DMS153 treated with DMSO at 0.1 percent for 48 hours (cell line): ENCODE measurements around the gene SAMD15.
"Not testable (repeated sequence)": the region's sequence is repeated elsewhere in the genome, so short reads cannot be mapped to it uniquely, and the experiment has no call there.

Experiments used
- DNase-seq: peaks from one replicate; lab custom pipeline; 2025; ENCODE audit not compliant: unreplicated experiment; lab: John Stamatoyannopoulos, UW

The SAMD15 gene

GRCh38 chr14:77375973-77376770 lies 1.0 kb upstream of the SAMD15 start:
- no peak for DNase-seq

GRCh38 chr14:77377502-77377844 lies 294 bp downstream of the SAMD15 start:
- DNase-seq = no peak

- DNase-seq = no peak
These were observed 1.5 kb downstream of the SAMD15 start for GRCh38 chr14:77378701-77379100.

DNA sequence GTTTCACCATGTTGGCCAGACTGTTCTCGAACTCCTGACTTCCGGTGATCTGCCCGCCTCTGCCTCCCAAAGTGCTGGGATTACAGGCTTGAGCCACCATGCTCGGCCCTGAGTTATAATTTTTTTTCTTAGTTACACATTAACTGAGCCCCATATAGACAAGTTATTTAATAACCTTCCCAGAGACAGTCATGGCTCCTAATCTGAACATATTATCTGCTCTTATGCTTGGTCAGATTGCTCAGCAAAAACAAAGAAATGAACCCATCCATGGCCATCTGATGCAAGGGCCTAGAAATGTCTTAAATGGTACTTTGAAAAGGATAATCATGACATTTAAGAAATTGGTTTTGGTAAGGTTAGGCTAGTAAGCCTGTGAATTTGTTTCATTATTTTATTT lies 13.0 kb downstream of the SAMD15 start:
- DNase-seq = no peak

DNA sequence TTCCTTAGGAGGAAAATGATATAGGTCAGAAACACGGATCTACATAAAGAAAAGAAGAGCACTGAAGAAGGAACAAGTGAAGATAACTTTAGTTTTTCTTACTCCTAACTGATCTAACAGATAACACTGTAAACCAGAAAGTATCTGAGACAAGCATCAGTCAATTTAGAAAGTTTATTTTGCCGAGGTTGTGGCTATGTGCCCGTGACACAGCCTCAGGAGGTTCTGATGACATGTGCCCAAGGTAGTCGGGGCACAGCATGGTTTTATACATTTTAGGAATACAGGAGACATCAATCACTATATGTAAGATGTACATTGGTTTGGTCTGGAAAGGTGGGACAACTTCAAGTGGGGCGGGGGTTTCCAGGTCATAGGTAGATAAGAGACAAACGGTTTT lies 23.0 kb downstream of the SAMD15 start:
- DNase-seq = no peak

GRCh38 chr14:77403768-77404167 lies 26.6 kb downstream of the SAMD15 start:
- DNase-seq = no peak

- no peak for DNase-seq
These were observed 28.9 kb downstream of the SAMD15 start for GRCh38 chr14:77406086-77406485.

DNA sequence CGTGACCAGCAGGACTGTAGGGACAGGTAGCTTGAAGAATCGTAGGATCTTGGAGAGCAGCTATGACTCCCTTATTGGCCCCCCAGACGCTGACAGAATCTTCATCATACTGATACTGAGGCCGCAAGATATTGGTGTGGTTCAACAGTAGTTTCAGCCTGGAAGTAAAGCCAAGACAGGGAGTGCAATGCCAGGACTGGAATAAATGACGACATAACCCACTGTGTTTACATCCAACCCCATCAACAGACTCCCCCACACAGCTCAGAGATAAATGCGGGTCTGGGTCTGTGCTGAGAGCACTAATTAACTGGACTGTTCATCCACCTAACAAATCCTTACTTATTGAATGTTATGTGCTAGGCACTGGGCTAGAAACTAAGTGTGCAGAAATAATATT lies 29.5 kb downstream of the SAMD15 start:
- DNase-seq = no peak

DNA sequence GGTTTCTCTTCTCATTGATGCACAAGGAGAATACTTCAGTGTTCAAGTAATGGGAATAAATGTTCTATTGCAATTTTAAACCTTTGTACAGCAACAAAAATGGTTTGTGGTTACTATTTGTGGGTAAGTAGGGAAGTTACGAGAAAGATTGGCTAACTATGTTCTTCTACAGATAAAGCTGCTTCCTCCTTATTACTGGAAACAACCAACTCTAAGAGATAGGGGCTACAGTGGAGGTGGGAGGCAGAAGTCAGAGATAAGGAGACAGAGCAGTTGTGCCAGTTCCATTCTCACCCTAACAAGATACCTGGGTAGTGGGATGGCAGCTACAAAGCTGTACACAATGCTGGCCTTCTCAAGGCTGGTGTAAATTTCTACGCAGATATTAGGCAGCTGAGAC lies 30.0 kb downstream of the SAMD15 start:
- DNase-seq = no peak

- no peak for DNase-seq
These were observed 32.0 kb downstream of the SAMD15 start for GRCh38 chr14:77409131-77409533.

- not testable (repeated sequence) for DNase-seq
These were observed 38.3 kb downstream of the SAMD15 start for GRCh38 chr14:77415403-77416030.

DNA sequence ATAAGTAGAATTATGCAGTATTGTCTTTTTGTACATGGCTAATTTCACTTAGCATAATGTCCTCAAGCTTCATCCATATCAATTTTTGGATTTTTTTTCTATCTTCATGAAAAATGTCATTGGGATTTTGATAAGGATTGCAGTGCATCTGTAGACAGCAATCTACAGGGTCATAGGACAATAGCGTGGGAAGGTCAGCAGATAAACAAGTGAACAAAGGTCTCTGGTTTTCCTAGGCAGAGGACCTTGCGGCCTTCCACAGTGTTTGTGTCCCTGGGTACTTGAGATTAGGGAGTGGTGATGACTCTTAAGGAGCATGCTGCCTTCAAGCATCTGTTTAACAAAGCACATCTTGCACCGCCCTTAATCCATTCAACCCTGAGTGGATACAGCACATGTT lies 38.9 kb downstream of the SAMD15 start:
- not testable (repeated sequence) for DNase-seq

DNA sequence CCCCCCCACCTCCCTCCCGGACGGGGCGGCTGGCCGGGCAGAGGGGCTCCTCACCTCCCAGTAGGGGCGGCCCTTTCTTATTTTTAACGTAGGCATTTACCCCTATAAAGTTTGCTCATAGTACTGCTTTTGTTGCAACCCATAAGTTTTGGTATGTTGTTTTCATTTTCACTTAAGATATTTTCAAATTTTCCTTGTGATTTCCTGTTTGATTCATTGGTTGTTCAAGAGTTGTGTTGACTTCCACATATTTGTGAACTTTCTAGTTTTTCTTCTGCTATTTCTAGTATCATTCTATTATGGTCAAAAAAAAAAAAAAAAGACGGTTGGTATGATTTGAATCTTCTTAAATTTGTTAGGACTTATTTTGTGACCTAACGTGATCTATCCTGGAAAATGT lies 39.7 kb downstream of the SAMD15 start:
- no peak for DNase-seq

GRCh38 chr14:77421201-77421600 lies 44.0 kb downstream of the SAMD15 start:
- DNase-seq = no peak

- no peak for DNase-seq
These were observed 46.2 kb downstream of the SAMD15 start, which contains the start of gene NOXRED1 for GRCh38 chr14:77423423-77423822. Gene NOXRED1 (minus strand): TSS chr14:77423523. CDS start chr14:77422889, 634 bp downstream.

DNA sequence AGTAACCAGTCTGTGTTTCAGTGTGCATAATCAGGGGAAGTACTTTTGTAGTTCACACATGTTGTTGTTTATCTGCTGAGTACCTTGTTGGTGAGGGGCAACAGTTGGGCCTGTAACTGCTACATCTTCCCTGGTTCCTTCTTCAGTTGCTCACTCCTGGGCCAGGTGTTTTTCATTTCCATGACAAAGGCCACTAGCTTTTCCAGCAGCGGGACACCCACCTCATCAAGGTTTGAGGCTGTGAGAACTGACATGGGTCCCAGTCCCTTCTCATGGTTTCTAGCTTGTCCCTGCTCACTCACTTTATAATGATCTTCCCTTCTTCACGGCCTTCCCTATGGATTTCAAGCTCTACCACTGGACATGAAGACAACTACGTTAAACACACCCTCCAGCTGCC lies 47.7 kb downstream of the SAMD15 start:
- DNase-seq = no peak

GRCh38 chr14:77426396-77426795 lies 49.2 kb downstream of the SAMD15 start:
- no peak for DNase-seq

- no peak for DNase-seq
These were observed 58.9 kb downstream of the SAMD15 start for GRCh38 chr14:77436042-77436441.

GRCh38 chr14:77438596-77438995 lies 61.4 kb downstream of the SAMD15 start:
- DNase-seq = no peak

DNA sequence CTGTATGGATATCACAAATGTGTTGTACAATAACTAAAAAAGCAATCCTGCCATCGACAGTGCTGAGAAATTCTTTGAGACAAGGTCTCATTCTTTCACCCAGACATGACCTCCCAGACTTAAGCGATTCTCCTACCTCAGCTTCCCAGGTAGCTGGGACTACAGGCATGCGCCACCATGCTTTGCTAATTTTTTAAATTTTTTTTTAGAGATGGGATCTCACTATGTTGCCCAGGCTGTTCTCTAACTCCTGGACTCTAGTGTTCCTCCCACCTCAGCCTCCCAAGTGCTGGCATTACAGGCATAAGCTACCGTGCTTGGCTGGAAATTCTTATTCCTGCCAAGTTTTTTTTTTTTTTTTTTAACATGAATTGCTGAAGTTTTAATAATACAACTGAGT lies 62.7 kb downstream of the SAMD15 start:
- no peak for DNase-seq
